ENCODE measurements around the gene WNT7A.

The WNT7A gene

DNA sequence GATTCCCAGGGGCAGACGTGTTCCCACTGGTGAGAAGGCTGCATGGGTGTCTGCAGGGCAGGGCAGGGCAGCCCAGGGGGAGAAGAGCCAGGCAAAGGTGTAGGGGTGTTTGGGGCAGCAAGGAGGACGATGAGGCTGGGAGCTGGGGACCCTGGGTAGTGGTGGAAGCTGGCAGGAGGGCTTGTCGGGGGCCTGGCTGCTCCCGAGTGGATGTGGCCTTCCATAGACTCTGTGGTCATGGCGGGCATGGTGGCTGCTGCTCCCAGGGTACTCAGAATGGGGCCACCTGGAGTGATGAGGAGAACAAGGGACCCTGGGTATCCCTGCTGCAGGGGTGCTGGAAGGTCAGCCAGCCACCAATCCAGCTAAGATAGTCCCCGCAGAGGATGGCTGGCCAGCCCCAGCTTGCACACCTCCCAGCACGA lies 107.5 kb downstream of the WNT7A start:
- H3K27me3 ChIP-seq (ENCODE audit: insufficient read depth, low read length, poor library complexity): no peaks in the 10 kb centered on the region
- TF ChIP-seq, protein P1, sequence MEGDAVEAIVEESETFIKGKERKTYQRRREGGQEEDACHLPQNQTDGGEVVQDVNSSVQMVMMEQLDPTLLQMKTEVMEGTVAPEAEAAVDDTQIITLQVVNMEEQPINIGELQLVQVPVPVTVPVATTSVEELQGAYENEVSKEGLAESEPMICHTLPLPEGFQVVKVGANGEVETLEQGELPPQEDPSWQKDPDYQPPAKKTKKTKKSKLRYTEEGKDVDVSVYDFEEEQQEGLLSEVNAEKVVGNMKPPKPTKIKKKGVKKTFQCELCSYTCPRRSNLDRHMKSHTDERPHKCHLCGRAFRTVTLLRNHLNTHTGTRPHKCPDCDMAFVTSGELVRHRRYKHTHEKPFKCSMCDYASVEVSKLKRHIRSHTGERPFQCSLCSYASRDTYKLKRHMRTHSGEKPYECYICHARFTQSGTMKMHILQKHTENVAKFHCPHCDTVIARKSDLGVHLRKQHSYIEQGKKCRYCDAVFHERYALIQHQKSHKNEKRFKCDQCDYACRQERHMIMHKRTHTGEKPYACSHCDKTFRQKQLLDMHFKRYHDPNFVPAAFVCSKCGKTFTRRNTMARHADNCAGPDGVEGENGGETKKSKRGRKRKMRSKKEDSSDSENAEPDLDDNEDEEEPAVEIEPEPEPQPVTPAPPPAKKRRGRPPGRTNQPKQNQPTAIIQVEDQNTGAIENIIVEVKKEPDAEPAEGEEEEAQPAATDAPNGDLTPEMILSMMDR (IDR thresholded peaks at IDR 0.05; ENCODE audit: borderline replicate concordance, extremely low read depth, low read length, poor library complexity, severe bottlenecking): no peak
- TF ChIP-seq EZH2 (IDR thresholded peaks at IDR 0.05; ENCODE audit: borderline replicate concordance, low read depth, low read length, severe bottlenecking): no peak

DNA sequence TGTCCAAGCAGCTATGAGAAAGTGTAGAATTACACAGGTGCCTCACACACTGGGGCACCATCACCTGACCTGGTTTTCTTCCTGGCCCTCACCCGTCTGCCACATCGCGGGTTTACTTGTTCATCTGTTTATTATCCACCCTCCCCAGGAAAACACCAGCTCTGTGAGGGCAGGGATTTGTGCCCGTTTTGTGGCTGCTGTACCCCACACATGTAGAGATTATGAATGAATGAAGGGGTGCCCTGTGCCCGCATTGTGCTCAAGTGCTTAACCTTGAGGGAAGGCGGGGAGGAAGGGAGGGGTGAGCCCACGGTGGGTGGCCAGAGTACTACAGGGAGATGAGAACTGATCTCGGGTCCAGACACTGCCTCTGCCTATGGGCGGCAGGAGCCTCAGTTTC lies 108.4 kb downstream of the WNT7A start:
- no peak overlapping the region for H3K4me2 ChIP-seq (ENCODE audit: insufficient read depth, low read length)
- H3K27ac ChIP-seq (ENCODE audit: low read length): no peak overlapping the region
- H3K9ac ChIP-seq (ENCODE audit: low read depth, low read length): no peak overlapping the region
- ATAC-seq (ENCODE audit: insufficient read depth, low read depth) (no peak), DNase-seq (no peak)
- H4K20me1 ChIP-seq (ENCODE audit: insufficient read depth, low read length): no peaks in the 10 kb centered on the region; the same call in 1 of the 2 replicates
- TF ChIP-seq, protein P1 (IDR thresholded peaks at IDR 0.05; ENCODE audit: borderline replicate concordance, extremely low read depth, low read length, poor library complexity, severe bottlenecking): no peak
- TF ChIP-seq EZH2 (IDR thresholded peaks at IDR 0.05; ENCODE audit: borderline replicate concordance, low read depth, low read length, severe bottlenecking): no peak
- no peak overlapping the region for H2AFZ ChIP-seq (ENCODE audit: low read depth, low read length)
- no peaks in the 10 kb centered on the region for H3K9me3 ChIP-seq (ENCODE audit: insufficient read depth, low read length, severe bottlenecking)
- H3K79me2 ChIP-seq (ENCODE audit: insufficient read depth, low read length): no peaks in the 10 kb centered on the region
- no peaks in the 10 kb centered on the region for H3K27me3 ChIP-seq (ENCODE audit: insufficient read depth, low read length, poor library complexity)
- H3K4me1 ChIP-seq (ENCODE audit: insufficient read depth, low read length): no peaks in the 10 kb centered on the region
- H3K36me3 ChIP-seq (ENCODE audit: insufficient read depth, low read length): no peaks in the 10 kb centered on the region
- H3K4me3 ChIP-seq (ENCODE audit: low read depth in 1 of 2, low read length in 2 of 2): no peak overlapping the region

More for the DNA sequence above, 107.5 kb downstream of the WNT7A start:
- Histone ChIP-seq H3K9me3 (ENCODE audit: insufficient read depth, low read length, severe bottlenecking) (no peaks in the 10 kb centered on the region), H3K27ac (ENCODE audit: low read length) (no peak overlapping the region), H3K36me3 (ENCODE audit: insufficient read depth, low read length) (no peaks in the 10 kb centered on the region), H3K4me2 (ENCODE audit: insufficient read depth, low read length) (no peak overlapping the region), H3K79me2 (ENCODE audit: insufficient read depth, low read length) (no peaks in the 10 kb centered on the region), H3K4me1 (ENCODE audit: insufficient read depth, low read length) (no peaks in the 10 kb centered on the region), H4K20me1 (ENCODE audit: insufficient read depth, low read length) (no peaks in the 10 kb centered on the region; the same call in 1 of the 2 replicates), H3K9ac (ENCODE audit: low read depth, low read length) (no peak overlapping the region), H3K4me3 (ENCODE audit: low read depth in 1 of 2, low read length in 2 of 2) (no peak overlapping the region), H2AFZ (ENCODE audit: low read depth, low read length) (no peak overlapping the region)
- DNase-seq (no peak), ATAC-seq (ENCODE audit: insufficient read depth, low read depth) (no peak)

DNA sequence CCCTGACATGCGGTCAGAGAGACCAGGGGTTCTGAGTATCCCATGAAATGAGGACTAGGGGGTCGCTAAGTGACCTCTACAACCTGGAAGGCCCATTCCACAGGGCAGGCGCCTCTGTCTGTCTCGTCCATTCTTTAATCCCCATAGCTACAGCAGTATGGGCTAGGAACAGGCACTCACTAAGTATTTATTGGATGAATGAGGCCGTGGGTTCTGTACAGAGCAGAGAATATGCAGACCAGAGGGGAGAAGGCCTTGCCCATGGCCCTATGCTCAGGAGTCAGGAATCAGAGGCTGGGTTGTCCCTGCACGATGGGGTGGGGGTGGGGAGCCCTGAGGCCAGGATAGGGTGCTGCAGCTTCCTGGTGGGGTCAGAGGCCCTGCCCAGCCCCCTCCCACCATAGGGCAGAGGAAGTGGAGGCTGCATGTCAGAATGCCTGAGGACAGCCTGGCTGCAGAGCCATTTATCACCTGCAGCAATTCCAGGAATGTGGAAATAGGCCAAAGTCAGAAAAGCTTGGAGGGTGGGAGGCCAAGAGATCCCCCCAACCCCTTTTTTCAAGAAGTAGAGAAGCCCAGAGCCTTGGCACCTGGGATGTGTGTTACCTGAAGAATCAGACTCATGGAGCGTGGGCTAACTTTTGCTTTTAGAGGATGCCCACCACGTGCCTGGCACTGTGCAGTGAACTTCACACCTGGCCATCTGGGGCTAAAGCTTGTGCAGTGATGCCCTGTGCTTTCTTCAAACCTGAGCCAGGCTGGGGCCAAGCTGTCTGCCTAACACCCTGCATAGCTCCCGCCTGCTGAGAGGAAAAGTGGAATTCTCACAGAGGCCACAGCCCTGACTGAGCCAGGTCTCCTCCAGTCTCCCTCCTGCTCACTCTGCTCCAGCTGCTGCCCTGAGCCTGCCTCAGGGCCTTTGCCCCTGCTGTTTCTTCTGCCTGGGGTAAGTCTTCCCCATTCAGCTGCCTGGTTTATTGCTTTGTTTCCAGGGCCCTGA lies 109.4 kb downstream of the WNT7A start:
- H3K27ac ChIP-seq (ENCODE audit: low read length): no peak overlapping the region
- TF ChIP-seq EZH2 (IDR thresholded peaks at IDR 0.05; ENCODE audit: borderline replicate concordance, low read depth, low read length, severe bottlenecking): no peak
- TF ChIP-seq, protein P1 (IDR thresholded peaks at IDR 0.05; ENCODE audit: borderline replicate concordance, extremely low read depth, low read length, poor library complexity, severe bottlenecking): no peak
- no peaks in the 10 kb centered on the region for H3K9me3 ChIP-seq (ENCODE audit: insufficient read depth, low read length, severe bottlenecking)
- H3K79me2 ChIP-seq (ENCODE audit: insufficient read depth, low read length): no peaks in the 10 kb centered on the region
- H3K4me2 ChIP-seq (ENCODE audit: insufficient read depth, low read length): no peak overlapping the region
- no peak overlapping the region for H3K4me3 ChIP-seq (ENCODE audit: low read depth in 1 of 2, low read length in 2 of 2)
- peak; percentile 30 for DNase-seq
- H2AFZ ChIP-seq (ENCODE audit: low read depth, low read length): no peak overlapping the region
- no peaks in the 10 kb centered on the region for H3K27me3 ChIP-seq (ENCODE audit: insufficient read depth, low read length, poor library complexity)
- no peaks in the 10 kb centered on the region; the same call in 1 of the 2 replicates for H4K20me1 ChIP-seq (ENCODE audit: insufficient read depth, low read length)
- H3K4me1 ChIP-seq (ENCODE audit: insufficient read depth, low read length): no peaks in the 10 kb centered on the region
- peak; percentile 73 for ATAC-seq (ENCODE audit: insufficient read depth, low read depth)
- H3K36me3 ChIP-seq (ENCODE audit: insufficient read depth, low read length): no peaks in the 10 kb centered on the region
- H3K9ac ChIP-seq (ENCODE audit: low read depth, low read length): no peak overlapping the region

All from DND-41 (cell line).